ENCODE results near the gene OSTM1. TPM values are rescaled to one million over a fixed set of nuclear protein-coding genes. Genes with fewer than 3 reads are reported as not detected.

OSTM1 gene
- total and polyA plus RNA-seq, 2 of the 13 experiments (the other 11 are each of a cell fraction or from before 2014, with no cell fraction given), result 8.7 to 20.5 TPM

DNA sequence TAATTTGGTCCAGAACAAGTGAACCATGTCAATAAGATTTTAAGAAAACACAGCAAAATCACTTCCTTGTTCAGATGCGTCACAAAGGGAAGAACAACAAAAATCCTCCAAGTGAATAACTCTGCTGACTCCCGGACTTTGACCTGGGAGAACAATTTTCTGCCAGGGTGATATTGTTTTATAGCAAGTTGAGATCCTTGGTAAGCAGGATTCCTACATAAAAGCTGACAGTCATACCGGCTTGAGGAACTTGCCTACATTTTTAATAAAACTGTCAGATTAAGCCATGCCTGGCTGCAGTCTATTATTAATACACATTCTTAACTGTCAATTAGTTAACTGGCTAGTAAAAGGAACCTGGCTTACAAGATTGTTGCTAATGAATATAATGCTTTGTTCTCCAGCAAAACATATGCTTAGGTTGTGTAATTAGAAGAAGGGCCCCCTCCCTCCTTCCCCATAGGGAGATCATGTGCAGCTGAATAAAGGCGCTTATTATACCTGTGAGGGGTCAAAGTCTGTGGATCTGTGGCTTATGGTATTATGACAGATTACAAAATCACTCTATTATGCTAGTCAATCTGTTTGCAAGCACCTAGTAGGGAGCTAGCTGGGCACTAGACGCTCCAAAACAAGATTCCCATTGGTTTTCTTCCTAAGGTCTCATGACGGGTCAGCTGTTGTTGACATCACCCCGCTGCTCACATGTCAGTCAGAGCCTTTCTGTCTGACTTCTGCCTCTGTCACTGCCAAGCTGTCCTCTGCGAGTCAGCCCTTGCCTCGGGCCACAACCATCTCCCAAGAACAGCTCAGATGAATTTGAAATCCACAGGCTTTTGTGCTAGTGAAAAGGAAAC lies 71.9 kb downstream of the OSTM1 start (continued):
- peak in 1 of 2 experiments; percentile 52; a peak in 1 of 4 replicates for TF ChIP-seq KLF16 (CRISPR knock-in tag; IDR thresholded peaks at IDR 0.05)
- no peak for TF ChIP-seq SMAD3 (CRISPR knock-in tag; IDR thresholded peaks at IDR 0.05)
- TF ChIP-seq GATA4 (IDR thresholded peaks at IDR 0.05; ENCODE audit: borderline replicate concordance, low read depth), result no peak
- peak; percentile 32; the same call in 1 of the 2 replicates for TF ChIP-seq RFXAP (CRISPR knock-in tag; IDR thresholded peaks at IDR 0.05; ENCODE audit: borderline replicate concordance)
- TF ChIP-seq, protein P1, sequence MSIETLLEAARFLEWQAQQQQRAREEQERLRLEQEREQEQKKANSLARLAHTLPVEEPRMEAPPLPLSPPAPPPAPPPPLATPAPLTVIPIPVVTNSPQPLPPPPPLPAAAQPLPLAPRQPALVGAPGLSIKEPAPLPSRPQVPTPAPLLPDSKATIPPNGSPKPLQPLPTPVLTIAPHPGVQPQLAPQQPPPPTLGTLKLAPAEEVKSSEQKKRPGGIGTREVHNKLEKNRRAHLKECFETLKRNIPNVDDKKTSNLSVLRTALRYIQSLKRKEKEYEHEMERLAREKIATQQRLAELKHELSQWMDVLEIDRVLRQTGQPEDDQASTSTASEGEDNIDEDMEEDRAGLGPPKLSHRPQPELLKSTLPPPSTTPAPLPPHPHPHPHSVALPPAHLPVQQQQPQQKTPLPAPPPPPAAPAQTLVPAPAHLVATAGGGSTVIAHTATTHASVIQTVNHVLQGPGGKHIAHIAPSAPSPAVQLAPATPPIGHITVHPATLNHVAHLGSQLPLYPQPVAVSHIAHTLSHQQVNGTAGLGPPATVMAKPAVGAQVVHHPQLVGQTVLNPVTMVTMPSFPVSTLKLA (IDR thresholded peaks at IDR 0.05), result peak; percentile 58; the same call in 1 of the 2 replicates
- TF ChIP-seq MXI1 (IDR thresholded peaks at IDR 0.05; ENCODE audit: borderline replicate concordance, low read depth, low read length), result peak; percentile 74; the same call in 1 of the 3 replicates
- peak; percentile 25; the same call in 1 of the 2 replicates for TF ChIP-seq MED1 (CRISPR knock-in tag; IDR thresholded peaks at IDR 0.05)
- peak; percentile 85; the same call in 1 of the 2 replicates for TF ChIP-seq SIN3A (IDR thresholded peaks at IDR 0.05; ENCODE audit: borderline replicate concordance, low read depth, low read length)
- TF ChIP-seq NCOA2 (CRISPR knock-in tag; IDR thresholded peaks at IDR 0.05), result peak; percentile 73
- TF ChIP-seq, protein P2, sequence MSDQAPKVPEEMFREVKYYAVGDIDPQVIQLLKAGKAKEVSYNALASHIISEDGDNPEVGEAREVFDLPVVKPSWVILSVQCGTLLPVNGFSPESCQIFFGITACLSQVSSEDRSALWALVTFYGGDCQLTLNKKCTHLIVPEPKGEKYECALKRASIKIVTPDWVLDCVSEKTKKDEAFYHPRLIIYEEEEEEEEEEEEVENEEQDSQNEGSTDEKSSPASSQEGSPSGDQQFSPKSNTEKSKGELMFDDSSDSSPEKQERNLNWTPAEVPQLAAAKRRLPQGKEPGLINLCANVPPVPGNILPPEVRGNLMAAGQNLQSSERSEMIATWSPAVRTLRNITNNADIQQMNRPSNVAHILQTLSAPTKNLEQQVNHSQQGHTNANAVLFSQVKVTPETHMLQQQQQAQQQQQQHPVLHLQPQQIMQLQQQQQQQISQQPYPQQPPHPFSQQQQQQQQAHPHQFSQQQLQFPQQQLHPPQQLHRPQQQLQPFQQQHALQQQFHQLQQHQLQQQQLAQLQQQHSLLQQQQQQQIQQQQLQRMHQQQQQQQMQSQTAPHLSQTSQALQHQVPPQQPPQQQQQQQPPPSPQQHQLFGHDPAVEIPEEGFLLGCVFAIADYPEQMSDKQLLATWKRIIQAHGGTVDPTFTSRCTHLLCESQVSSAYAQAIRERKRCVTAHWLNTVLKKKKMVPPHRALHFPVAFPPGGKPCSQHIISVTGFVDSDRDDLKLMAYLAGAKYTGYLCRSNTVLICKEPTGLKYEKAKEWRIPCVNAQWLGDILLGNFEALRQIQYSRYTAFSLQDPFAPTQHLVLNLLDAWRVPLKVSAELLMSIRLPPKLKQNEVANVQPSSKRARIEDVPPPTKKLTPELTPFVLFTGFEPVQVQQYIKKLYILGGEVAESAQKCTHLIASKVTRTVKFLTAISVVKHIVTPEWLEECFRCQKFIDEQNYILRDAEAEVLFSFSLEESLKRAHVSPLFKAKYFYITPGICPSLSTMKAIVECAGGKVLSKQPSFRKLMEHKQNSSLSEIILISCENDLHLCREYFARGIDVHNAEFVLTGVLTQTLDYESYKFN (CRISPR knock-in tag; conservative IDR thresholded peaks at IDR 0.05), result peak; percentile 38; the same call in 1 of the 2 replicates
- TF ChIP-seq, protein P3, sequence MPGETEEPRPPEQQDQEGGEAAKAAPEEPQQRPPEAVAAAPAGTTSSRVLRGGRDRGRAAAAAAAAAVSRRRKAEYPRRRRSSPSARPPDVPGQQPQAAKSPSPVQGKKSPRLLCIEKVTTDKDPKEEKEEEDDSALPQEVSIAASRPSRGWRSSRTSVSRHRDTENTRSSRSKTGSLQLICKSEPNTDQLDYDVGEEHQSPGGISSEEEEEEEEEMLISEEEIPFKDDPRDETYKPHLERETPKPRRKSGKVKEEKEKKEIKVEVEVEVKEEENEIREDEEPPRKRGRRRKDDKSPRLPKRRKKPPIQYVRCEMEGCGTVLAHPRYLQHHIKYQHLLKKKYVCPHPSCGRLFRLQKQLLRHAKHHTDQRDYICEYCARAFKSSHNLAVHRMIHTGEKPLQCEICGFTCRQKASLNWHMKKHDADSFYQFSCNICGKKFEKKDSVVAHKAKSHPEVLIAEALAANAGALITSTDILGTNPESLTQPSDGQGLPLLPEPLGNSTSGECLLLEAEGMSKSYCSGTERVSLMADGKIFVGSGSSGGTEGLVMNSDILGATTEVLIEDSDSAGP (CRISPR knock-in tag; IDR thresholded peaks at IDR 0.05; ENCODE audit: borderline replicate concordance), result peak; percentile 41; the same call in 1 of the 2 replicates
- TF ChIP-seq, protein P4, sequence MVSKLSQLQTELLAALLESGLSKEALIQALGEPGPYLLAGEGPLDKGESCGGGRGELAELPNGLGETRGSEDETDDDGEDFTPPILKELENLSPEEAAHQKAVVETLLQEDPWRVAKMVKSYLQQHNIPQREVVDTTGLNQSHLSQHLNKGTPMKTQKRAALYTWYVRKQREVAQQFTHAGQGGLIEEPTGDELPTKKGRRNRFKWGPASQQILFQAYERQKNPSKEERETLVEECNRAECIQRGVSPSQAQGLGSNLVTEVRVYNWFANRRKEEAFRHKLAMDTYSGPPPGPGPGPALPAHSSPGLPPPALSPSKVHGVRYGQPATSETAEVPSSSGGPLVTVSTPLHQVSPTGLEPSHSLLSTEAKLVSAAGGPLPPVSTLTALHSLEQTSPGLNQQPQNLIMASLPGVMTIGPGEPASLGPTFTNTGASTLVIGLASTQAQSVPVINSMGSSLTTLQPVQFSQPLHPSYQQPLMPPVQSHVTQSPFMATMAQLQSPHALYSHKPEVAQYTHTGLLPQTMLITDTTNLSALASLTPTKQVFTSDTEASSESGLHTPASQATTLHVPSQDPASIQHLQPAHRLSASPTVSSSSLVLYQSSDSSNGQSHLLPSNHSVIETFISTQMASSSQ (IDR thresholded peaks at IDR 0.05; ENCODE audit: low read depth), result 0 out of 2 replicates have a peak, but pooled peaks have one; percentile 11
- TF ChIP-seq, protein P4 (CRISPR knock-in tag; IDR thresholded peaks at IDR 0.05; ENCODE audit: borderline replicate concordance), result no peak
- TF ChIP-seq, protein P5, sequence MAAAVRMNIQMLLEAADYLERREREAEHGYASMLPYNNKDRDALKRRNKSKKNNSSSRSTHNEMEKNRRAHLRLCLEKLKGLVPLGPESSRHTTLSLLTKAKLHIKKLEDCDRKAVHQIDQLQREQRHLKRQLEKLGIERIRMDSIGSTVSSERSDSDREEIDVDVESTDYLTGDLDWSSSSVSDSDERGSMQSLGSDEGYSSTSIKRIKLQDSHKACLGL (CRISPR knock-in tag; IDR thresholded peaks at IDR 0.05), result no peak
- 0 out of 2 replicates have a peak, but pooled peaks have one; percentile 13 for TF ChIP-seq ATF7 (IDR thresholded peaks at IDR 0.05)
- no peak for TF ChIP-seq ATF7 (CRISPR knock-in tag; IDR thresholded peaks at IDR 0.05)
